B cell (primary cell): Measurements from ENCODE around the gene ERAS. TPM values are rescaled to one million over a fixed set of nuclear protein-coding genes. Genes with fewer than 3 reads are reported as not detected.

Source experiments
- ATAC-seq: fragments of 200-7000 bp; cut with Tn5 transposase; one replicate; pipeline ENCODE4 v1.10.0; 2021; ENCODE audit warnings: low read depth, mild to moderate bottlenecking, moderate number of reproducible peaks, moderate library complexity
- CTCF ChIA-PET: fragments of 350-600 bp; sonication (Branson Sonifier 250); formaldehyde crosslinking; loops from one replicate; lab custom pipeline; 2021; ENCODE audit warnings: antibody characterized with exemption, inconsistent platforms; lab: Charles Lee
- POLR2A ChIA-PET: fragments of 350-600 bp; sonication (Branson Sonifier 250); formaldehyde crosslinking; loops from one replicate; lab custom pipeline; 2021; ENCODE audit warnings: antibody characterized with exemption; lab: Charles Lee
- DNase-seq: peaks from one replicate; pipeline ENCODE4 v3.0.0; 2013
- H2AFZ ChIP-seq: 2 replicates; pipeline ENCODE4 v1.6.1; 2012; ENCODE audit warnings: mild to moderate bottlenecking, low read depth, low read length; ENCODE audit not compliant: insufficient read depth, poor library complexity, severe bottlenecking
- H3K27ac ChIP-seq, 2 donors: 1 replicate in 1 of 2; 2 replicates in 1 of 2; pipeline ENCODE4 v1.5.1; 2012 to 2013; ENCODE audit warnings: low read length in 2 of 2, mild to moderate bottlenecking in 2 of 2, moderate library complexity in 1 of 2
- H3K27me3 ChIP-seq, 4 experiments: fragments of 200-600 bp in 1 of 4; sonication (generic) in 1 of 4; replicated peaks in 1 of 4; 1 replicate in 2 of 4; 2 replicates in 2 of 4; pipeline versions ENCODE4 v1.6.1 to v1.7.0; 2013 to 2016; ENCODE audit warnings: low read length in 3 of 4, mild to moderate bottlenecking in 2 of 4, mixed read lengths in 1 of 4, moderate library complexity in 1 of 4; ENCODE audit not compliant: insufficient read depth in 4 of 4, control insufficient read depth in 3 of 4; ENCODE audit errors: control extremely low read depth in 1 of 4
- H3K36me3 ChIP-seq, 2 experiments: replicated peaks in 1 of 2; 1 replicate in 1 of 2; 2 replicates in 1 of 2; pipeline versions ENCODE4 v1.6.1 to v1.7.1; 2013; ENCODE audit warnings: low read length in 1 of 2; ENCODE audit not compliant: insufficient read depth in 2 of 2, control insufficient read depth in 1 of 2; ENCODE audit errors: control extremely low read depth in 1 of 2, extremely low read depth in 1 of 2
- H3K4me1 ChIP-seq, 2 donors: fragments of 200-600 bp in 1 of 2; sonication (generic) in 1 of 2; 1 replicate in 1 of 2; 2 replicates in 1 of 2; pipeline versions ENCODE4 v1.5.1 to v1.6.1; 2013 to 2017; ENCODE audit warnings: low read length in 2 of 2; ENCODE audit not compliant: control insufficient read depth in 2 of 2, insufficient read depth in 2 of 2
- H3K4me2 ChIP-seq: replicated peaks from 2 replicates; pipeline ENCODE3; 2012; ENCODE audit warnings: mild to moderate bottlenecking, low read depth, low read length; ENCODE audit not compliant: poor library complexity, severe bottlenecking
- H3K4me3 ChIP-seq, 5 experiments: fragments of 200-600 bp in 1 of 5; sonication (generic) in 1 of 5; 1 replicate in 3 of 5; 2 replicates in 2 of 5; pipeline versions ENCODE4 v1.5.1 to v1.7.0; 2011 to 2016; ENCODE audit warnings: low read length in 4 of 5, mild to moderate bottlenecking in 4 of 5, low read depth in 2 of 5, control low read depth in 1 of 5, moderate library complexity in 1 of 5; ENCODE audit not compliant: insufficient read depth in 1 of 5; ENCODE audit errors: control extremely low read depth in 1 of 5, extremely low read depth in 1 of 5
- H3K79me2 ChIP-seq: fragments of 200-600 bp; sonication (generic); one replicate; pipeline ENCODE4 v1.6.0; 2016; ENCODE audit warnings: low read length; ENCODE audit not compliant: control insufficient read depth, insufficient read depth
- H3K9ac ChIP-seq: fragments of 200-600 bp; sonication (generic); 2 replicates; pipeline ENCODE4 v1.6.1; 2017; ENCODE audit warnings: mild to moderate bottlenecking, low read length, moderate library complexity
- H3K9me3 ChIP-seq, 3 donors: one replicate each; pipeline versions ENCODE4 v1.6.1 to v1.7.1; 2013; ENCODE audit warnings: low read length in 2 of 3; ENCODE audit not compliant: control insufficient read depth in 2 of 3, insufficient read depth in 1 of 3; ENCODE audit errors: control extremely low read depth in 1 of 3
- H4K20me1 ChIP-seq: 2 replicates; pipeline ENCODE4 v1.6.0; 2012; ENCODE audit warnings: mild to moderate bottlenecking, low read length; ENCODE audit not compliant: insufficient read depth, control insufficient read depth, poor library complexity, severe bottlenecking
- H3K27ac Mint-ChIP-seq: one replicate; pipeline ENCODE4 v1.8.0; 2021; ENCODE audit warnings: mixed read lengths
- H3K27me3 Mint-ChIP-seq: one replicate; pipeline ENCODE4 v1.8.0; 2021; ENCODE audit warnings: mixed read lengths
- H3K4me1 Mint-ChIP-seq: one replicate; pipeline ENCODE4 v1.8.0; 2021; ENCODE audit warnings: mixed read lengths
- H3K4me3 Mint-ChIP-seq: one replicate; pipeline ENCODE4 v1.8.0; 2021; ENCODE audit warnings: mixed read lengths
- H3K9me3 Mint-ChIP-seq: one replicate; pipeline ENCODE4 v1.8.0; 2022; ENCODE audit warnings: mixed read lengths; ENCODE audit not compliant: insufficient read depth
- EZH2 ChIP-seq: IDR thresholded peaks from 2 replicates; pipeline ENCODE4 v1.6.1; 2012; ENCODE audit warnings: borderline replicate concordance, low read depth, mild to moderate bottlenecking, moderate library complexity, low read length; ENCODE audit not compliant: insufficient read depth, poor library complexity, severe bottlenecking
- WGBS: methylation state at CpG from one replicate; pipeline ENCODE4 v1.1.5; 2013; ENCODE audit warnings: missing lambda C conversion rate; ENCODE audit not compliant: insufficient coverage; 5-methylcytosine and 5-hydroxymethylcytosine counted together
- intact Hi-C: fragments of 100-400 bp; cut with micrococcal nuclease; formaldehyde crosslinking; loops from one replicate; pipeline ENCODE4 v1.10.0; 2022
- polyA minus RNA-seq: library from RNA; depleted of rRNA, polyadenylated mRNA; stranded (reverse); fragments of >200 nt; gene quantifications from 2 replicates; pipeline ENCODE4 v1.2.3, GENCODE V29; 2012
- polyA plus RNA-seq: library from polyadenylated mRNA; depleted of rRNA; stranded (reverse); fragments of >200 nt; gene quantifications from 2 replicates; pipeline ENCODE4 v1.2.3, GENCODE V29; 2012
- total RNA-seq, 2 donors: library from RNA; stranded (reverse); fragments of 120-200 nt in 1 of 2; gene quantifications; 1 replicate in 1 of 2; 2 replicates in 1 of 2; pipeline versions ENCODE4 v1.2.3 to v1.2.4, GENCODE V29; 2013 to 2022
- TF ChIP-seq, protein P1 (sequence below): fragments of 200-600 bp; IDR thresholded peaks from one replicate; pipeline ENCODE4 v1.8.0; 2022; ENCODE audit warnings: antibody characterized with exemption, mild to moderate bottlenecking

The ERAS gene
- not detected in 2 replicates for total RNA-seq
- total RNA-seq (2013): not detected
- 0.09 and 0.19 TPM in 2 replicates for polyA plus RNA-seq
- not detected in 2 replicates for polyA minus RNA-seq

GRCh38 chrX:48826135-48826875 is at the start of gene ERAS:
TSS of gene ERAS (plus strand) at chrX:48826513. CDS start at chrX:48829124, 2,611 bp downstream.
- peak within 1 kb of the TSS; percentile 54 for H3K4me2 ChIP-seq
- no peak within 1 kb of the TSS for H3K27ac ChIP-seq
- intact Hi-C loops: no loop called here
- Mint-ChIP-seq H3K27ac (no peak within 1 kb of the TSS), H3K4me3 (peak within 1 kb of the TSS; percentile 66), H3K4me1 (peaks cover 7% of the 10 kb centered on the region), H3K9me3 (no peaks in the 10 kb centered on the region), H3K27me3 (peaks cover 22% of the 10 kb centered on the region)
- ChIA-PET POLR2A (no interaction called here), CTCF (no interaction called here)
- 25% methylated on average over 55 of the region's 67 CpGs for WGBS
- peak within 1 kb of the TSS in 1 of 5 experiments; percentile 15 for H3K4me3 ChIP-seq
- TF ChIP-seq EZH2: no peak
- TF ChIP-seq, protein P1, sequence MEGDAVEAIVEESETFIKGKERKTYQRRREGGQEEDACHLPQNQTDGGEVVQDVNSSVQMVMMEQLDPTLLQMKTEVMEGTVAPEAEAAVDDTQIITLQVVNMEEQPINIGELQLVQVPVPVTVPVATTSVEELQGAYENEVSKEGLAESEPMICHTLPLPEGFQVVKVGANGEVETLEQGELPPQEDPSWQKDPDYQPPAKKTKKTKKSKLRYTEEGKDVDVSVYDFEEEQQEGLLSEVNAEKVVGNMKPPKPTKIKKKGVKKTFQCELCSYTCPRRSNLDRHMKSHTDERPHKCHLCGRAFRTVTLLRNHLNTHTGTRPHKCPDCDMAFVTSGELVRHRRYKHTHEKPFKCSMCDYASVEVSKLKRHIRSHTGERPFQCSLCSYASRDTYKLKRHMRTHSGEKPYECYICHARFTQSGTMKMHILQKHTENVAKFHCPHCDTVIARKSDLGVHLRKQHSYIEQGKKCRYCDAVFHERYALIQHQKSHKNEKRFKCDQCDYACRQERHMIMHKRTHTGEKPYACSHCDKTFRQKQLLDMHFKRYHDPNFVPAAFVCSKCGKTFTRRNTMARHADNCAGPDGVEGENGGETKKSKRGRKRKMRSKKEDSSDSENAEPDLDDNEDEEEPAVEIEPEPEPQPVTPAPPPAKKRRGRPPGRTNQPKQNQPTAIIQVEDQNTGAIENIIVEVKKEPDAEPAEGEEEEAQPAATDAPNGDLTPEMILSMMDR: peak; percentile 20
- no peak within 1 kb of the TSS for H2AFZ ChIP-seq
- peaks cover 0 to 19% (median 7%) of the 10 kb centered on the region in 4 experiments for H3K27me3 ChIP-seq
- H3K36me3 ChIP-seq: peaks cover 0 to 4% of the 10 kb centered on the region in 2 experiments
- peaks cover 0 to 11% (median 0%) of the 10 kb centered on the region in 3 donors for H3K9me3 ChIP-seq
- DNase-seq (peak; percentile 32), ATAC-seq (peak; percentile 61)
- no peak within 1 kb of the TSS for H3K9ac ChIP-seq
- no peaks in the 10 kb centered on the region for H4K20me1 ChIP-seq
- no peaks in the 10 kb centered on the region for H3K79me2 ChIP-seq
- H3K4me1 ChIP-seq: peaks cover 0 to 6% of the 10 kb centered on the region in 2 donors

GRCh38 chrX:48776818-48777439 is 49.4 kb upstream of the ERAS start:
- Histone ChIP-seq H3K79me2 (no peaks in the 10 kb centered on the region), H3K4me3 (no peak overlapping the region), H3K9me3 (no peaks in the 10 kb centered on the region), H2AFZ (no peak overlapping the region), H3K36me3 (no peaks in the 10 kb centered on the region), H3K27me3 (no peaks in the 10 kb centered on the region), H3K27ac (no peak overlapping the region), H3K4me1 (no peaks in the 10 kb centered on the region), H3K4me2 (no peak overlapping the region), H4K20me1 (no peaks in the 10 kb centered on the region), H3K9ac (no peak overlapping the region)
- POLR2A ChIA-PET: no interaction called here
- no peaks in the 10 kb centered on the region for H3K4me1 Mint-ChIP-seq
- CTCF ChIA-PET: interaction anchor here (1.0 kb wide), 1 partner anchor 66 kb away, joined by 3 read pairs; no protein-coding TSS in a partner anchor
- TF ChIP-seq, protein P1: no peak
- no peak for TF ChIP-seq EZH2
- H3K27ac Mint-ChIP-seq: no peak overlapping the region
- intact Hi-C loops: no loop called here
- no peak for ATAC-seq
- WGBS: 85% methylated on average over 7 of the region's 13 CpGs
- no peak overlapping the region for H3K4me3 Mint-ChIP-seq
- DNase-seq: no peak
- peaks cover 8% of the 10 kb centered on the region for H3K27me3 Mint-ChIP-seq
- H3K9me3 Mint-ChIP-seq: no peaks in the 10 kb centered on the region
